ENCODE results near the gene LFNG.
"Not testable (repeated sequence)": the region's sequence is repeated elsewhere in the genome, so short reads cannot be mapped to it uniquely, and the experiment has no call there.

LFNG gene

GRCh38 chr7:2534214-2534613 is 14.6 kb downstream of the LFNG start:
- POLR2A ChIA-PET; DNase-seq (ENCODE audit: extremely low spot score); CTCF ChIA-PET: not testable (repeated sequence)

GRCh38 chr7:2535872-2536627 is 16.5 kb downstream of the LFNG start:
- DNase-seq (ENCODE audit: extremely low spot score); POLR2A ChIA-PET; CTCF ChIA-PET: not testable (repeated sequence)

- DNase-seq (ENCODE audit: extremely low spot score) = no peak
- ChIA-PET CTCF (no interaction called here), POLR2A (no interaction called here)
- no peak for TF ChIP-seq FOXM1 (IDR thresholded peaks at IDR 0.05; ENCODE audit: borderline replicate concordance)
- no peak for TF ChIP-seq ELF4 (IDR thresholded peaks at IDR 0.05)
- no peak for TF ChIP-seq TARDBP (IDR thresholded peaks at IDR 0.05)
- TF ChIP-seq SP1 (IDR thresholded peaks at IDR 0.05) = no peak
- TF ChIP-seq LEF1 (IDR thresholded peaks at IDR 0.05; ENCODE audit: borderline replicate concordance) = no peak
- no peak for TF ChIP-seq PKNOX1 (IDR thresholded peaks at IDR 0.05)
- TF ChIP-seq ARNT (IDR thresholded peaks at IDR 0.05) = no peak
- TF ChIP-seq FOXK2 (IDR thresholded peaks at IDR 0.05) = no peak
- no peak for TF ChIP-seq BHLHE40 (IDR thresholded peaks at IDR 0.05; ENCODE audit: borderline replicate concordance)
- no peak for TF ChIP-seq FOXA1 (IDR thresholded peaks at IDR 0.05)
- TF ChIP-seq SUZ12 (IDR thresholded peaks at IDR 0.05) = no peak
- TF ChIP-seq HDGF (IDR thresholded peaks at IDR 0.05; ENCODE audit: borderline replicate concordance) = no peak
- no peak for TF ChIP-seq NFRKB (IDR thresholded peaks at IDR 0.05)
- TF ChIP-seq ZNF384 (IDR thresholded peaks at IDR 0.05) = no peak
- no peak for TF ChIP-seq CTBP1 (IDR thresholded peaks at IDR 0.05; ENCODE audit: borderline replicate concordance)
- TF ChIP-seq L3MBTL2 (conservative IDR thresholded peaks at IDR 0.05) = no peak
Observed at GRCh38 chr7:2537981-2538851, 18.6 kb downstream of the LFNG start.

- CTCF ChIA-PET = no interaction called here
- POLR2A ChIA-PET = interaction anchor here (1.1 kb wide), 1 partner anchor 19 kb away, joined by 3 read pairs; no protein-coding TSS in a partner anchor
Observed at GRCh38 chr7:2539031-2539911, 19.7 kb downstream of the LFNG start.

GRCh38 chr7:2540133-2540532 is 20.6 kb downstream of the LFNG start:
- ChIA-PET CTCF (no interaction called here), POLR2A (interaction anchor here (1.1 kb wide), 1 partner anchor 20 kb away, joined by 3 read pairs; no protein-coding TSS in a partner anchor)
- TF ChIP-seq FOXA1 (IDR thresholded peaks at IDR 0.05) (no peak), BHLHE40 (IDR thresholded peaks at IDR 0.05; ENCODE audit: borderline replicate concordance) (no peak), PKNOX1 (IDR thresholded peaks at IDR 0.05) (no peak), NFRKB (IDR thresholded peaks at IDR 0.05) (no peak), LEF1 (IDR thresholded peaks at IDR 0.05; ENCODE audit: borderline replicate concordance) (no peak), ARNT (IDR thresholded peaks at IDR 0.05) (no peak), L3MBTL2 (conservative IDR thresholded peaks at IDR 0.05) (no peak), HDGF (IDR thresholded peaks at IDR 0.05; ENCODE audit: borderline replicate concordance) (no peak), ZNF384 (IDR thresholded peaks at IDR 0.05) (no peak), SUZ12 (IDR thresholded peaks at IDR 0.05) (no peak), ELF4 (IDR thresholded peaks at IDR 0.05) (no peak), FOXK2 (IDR thresholded peaks at IDR 0.05) (no peak), SP1 (IDR thresholded peaks at IDR 0.05) (no peak), CTBP1 (IDR thresholded peaks at IDR 0.05; ENCODE audit: borderline replicate concordance) (no peak), FOXM1 (IDR thresholded peaks at IDR 0.05; ENCODE audit: borderline replicate concordance) (no peak), TARDBP (IDR thresholded peaks at IDR 0.05) (no peak)
- DNase-seq (ENCODE audit: extremely low spot score) = no peak

More at GRCh38 chr7:2539031-2539911, 19.7 kb downstream of the LFNG start:
- DNase-seq (ENCODE audit: extremely low spot score) = no peak
- TF ChIP-seq LEF1 (IDR thresholded peaks at IDR 0.05; ENCODE audit: borderline replicate concordance) (no peak), FOXM1 (IDR thresholded peaks at IDR 0.05; ENCODE audit: borderline replicate concordance) (no peak), ZNF384 (IDR thresholded peaks at IDR 0.05) (no peak), CTBP1 (IDR thresholded peaks at IDR 0.05; ENCODE audit: borderline replicate concordance) (no peak), ELF4 (IDR thresholded peaks at IDR 0.05) (no peak), L3MBTL2 (conservative IDR thresholded peaks at IDR 0.05) (no peak), FOXK2 (IDR thresholded peaks at IDR 0.05) (no peak), BHLHE40 (IDR thresholded peaks at IDR 0.05; ENCODE audit: borderline replicate concordance) (no peak), SUZ12 (IDR thresholded peaks at IDR 0.05) (no peak), ARNT (IDR thresholded peaks at IDR 0.05) (no peak), NFRKB (IDR thresholded peaks at IDR 0.05) (no peak)

- CTCF ChIA-PET = no interaction called here
- TF ChIP-seq NFRKB (IDR thresholded peaks at IDR 0.05) (no peak), LEF1 (IDR thresholded peaks at IDR 0.05; ENCODE audit: borderline replicate concordance) (no peak), BHLHE40 (IDR thresholded peaks at IDR 0.05; ENCODE audit: borderline replicate concordance) (no peak), HDGF (IDR thresholded peaks at IDR 0.05; ENCODE audit: borderline replicate concordance) (no peak), L3MBTL2 (conservative IDR thresholded peaks at IDR 0.05) (no peak), SP1 (IDR thresholded peaks at IDR 0.05) (no peak)
Observed at GRCh38 chr7:2540641-2541051, 21.1 kb downstream of the LFNG start.

More at GRCh38 chr7:2540641-2541051, 21.1 kb downstream of the LFNG start:
- DNase-seq (ENCODE audit: extremely low spot score) = no peak
- POLR2A ChIA-PET = no interaction called here

All from HEK293T (cell line).